ENCODE results near the gene TEKT1. TPM values are rescaled to one million over a fixed set of nuclear protein-coding genes. Genes with fewer than 3 reads are reported as not detected.

The TEKT1 gene
- total RNA-seq, 1 donor from 2014 or later: not detected

- DNase-seq (ENCODE audit: low spot score) (no peak), ATAC-seq (no peak)
These were observed 59.5 kb downstream of the TEKT1 start for GRCh38 chr17:6772016-6772415.

DNA sequence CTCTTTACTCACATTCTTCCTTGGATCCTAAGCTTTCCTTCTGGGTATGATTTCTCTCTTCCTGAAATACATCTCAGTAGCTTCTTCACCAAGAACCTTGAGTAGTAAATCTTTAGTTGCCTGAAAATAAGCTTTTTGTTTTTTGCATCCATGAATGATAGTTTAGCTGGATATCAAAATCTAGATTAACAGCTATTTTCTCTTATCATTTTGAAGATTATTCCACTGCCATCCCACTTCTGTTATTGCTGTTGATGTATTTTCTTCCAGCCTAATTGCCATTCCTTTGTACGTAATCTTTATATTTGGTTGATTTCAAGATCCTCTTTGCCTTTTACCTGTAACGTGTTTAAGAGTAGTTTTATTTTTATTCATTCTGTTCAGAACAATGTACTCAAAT lies 63.1 kb downstream of the TEKT1 start:
- DNase-seq (ENCODE audit: low spot score): no peak
- ATAC-seq: no peak

DNA sequence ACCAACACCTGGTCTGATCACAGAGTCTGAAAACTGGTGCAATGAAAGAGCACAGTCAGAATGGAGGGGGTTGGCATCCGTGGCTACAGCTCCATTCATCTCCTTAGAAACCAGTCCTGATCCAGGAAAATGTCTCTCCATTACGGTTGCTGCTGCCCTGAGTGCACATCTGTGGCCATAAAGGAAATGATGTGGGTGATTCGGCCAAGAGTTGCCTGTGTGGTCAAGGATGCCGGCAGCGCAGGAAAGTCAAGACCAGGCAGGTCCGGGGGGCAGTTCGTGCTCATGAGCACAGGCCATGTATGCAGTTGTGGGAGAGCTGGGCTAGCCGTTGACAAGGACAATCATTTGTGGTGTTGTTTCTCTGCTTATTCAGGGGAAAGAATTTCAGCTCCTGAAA lies 69.8 kb downstream of the TEKT1 start:
- no peak for ATAC-seq

DNA sequence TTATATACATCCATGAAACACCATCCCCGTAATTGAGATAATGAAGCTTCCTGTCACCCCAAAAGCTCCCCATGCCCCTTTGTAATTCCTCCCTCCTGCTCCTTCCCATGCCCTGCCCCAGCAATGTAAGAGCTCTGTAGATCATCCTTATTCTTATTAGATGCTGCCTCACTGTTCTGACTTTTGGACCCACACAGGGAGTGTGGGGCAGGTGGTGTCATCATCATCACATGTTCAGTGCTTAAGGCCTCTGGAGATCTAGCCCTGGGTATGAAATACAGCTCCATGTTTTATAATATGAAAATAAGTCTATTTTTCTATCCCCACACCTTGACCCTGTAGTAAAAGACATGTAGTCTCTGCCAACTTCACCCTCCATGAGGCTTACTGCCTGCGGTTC lies 73.8 kb downstream of the TEKT1 start:
- no peak for DNase-seq (ENCODE audit: low spot score)
- no peak for ATAC-seq

More for the DNA sequence above, 69.8 kb downstream of the TEKT1 start:
- no peak for DNase-seq (ENCODE audit: low spot score)

DNA sequence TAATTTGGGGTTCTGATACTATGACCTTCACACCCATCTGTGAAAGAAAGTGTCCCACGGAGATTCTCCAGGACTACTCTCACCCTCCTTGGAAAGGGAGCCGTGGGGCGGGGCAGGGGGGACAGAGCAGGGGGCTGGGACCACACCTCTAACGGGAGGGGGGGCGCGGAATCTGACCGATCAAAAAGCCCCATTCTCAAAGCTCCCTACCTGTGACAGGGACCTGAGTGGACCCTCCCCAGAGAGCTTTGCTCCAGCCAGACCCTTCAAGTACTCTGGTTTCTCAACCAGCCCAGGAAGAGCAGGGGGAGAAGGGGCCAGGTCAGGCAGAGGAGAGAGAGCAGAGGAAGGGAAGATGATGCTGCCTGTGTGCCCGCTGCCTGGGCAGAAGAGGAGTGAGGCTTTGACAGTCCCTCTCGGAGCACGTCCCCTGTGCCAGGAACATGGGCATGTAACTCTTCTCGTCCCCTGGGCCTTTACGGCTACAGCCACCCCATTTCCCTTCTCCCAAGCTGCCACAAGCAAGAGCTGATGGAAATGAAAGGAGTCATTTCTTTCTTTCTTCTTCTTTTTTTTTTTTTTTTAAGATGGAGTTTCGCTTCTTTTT lies 75.0 kb downstream of the TEKT1 start:
- ATAC-seq (peak; percentile 14), DNase-seq (ENCODE audit: low spot score) (no peak)

DNA sequence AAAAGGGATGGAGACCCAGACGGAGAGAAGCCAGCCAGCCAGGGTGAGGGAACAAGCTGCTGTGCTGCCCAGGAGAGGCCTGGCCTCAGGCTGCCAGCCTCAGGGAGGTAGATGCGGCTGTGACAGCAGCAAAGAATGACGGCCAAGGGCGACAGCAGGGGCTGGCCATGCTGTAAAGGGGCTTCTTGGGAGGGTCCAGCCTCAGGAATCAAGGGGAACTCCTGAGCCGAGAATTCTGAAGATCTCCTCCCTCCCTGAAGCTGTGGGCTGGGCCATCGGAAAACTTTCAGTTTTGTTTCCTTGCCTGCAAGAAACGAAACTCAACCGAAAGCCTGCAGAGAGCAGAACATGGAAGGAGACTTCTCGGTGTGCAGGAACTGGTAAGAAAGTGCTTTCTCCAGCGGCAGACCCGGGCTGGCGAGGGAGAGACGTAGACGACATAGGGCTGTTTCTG lies 75.8 kb downstream of the TEKT1 start, which contains the start of gene XAF1:
Gene XAF1 (plus strand): TSS at position 316 of the 454 bp plus-strand sequence. CDS start 33 bp downstream, at position 349.
- ATAC-seq: peak; percentile 67
- DNase-seq (ENCODE audit: low spot score): peak; percentile 54

DNA sequence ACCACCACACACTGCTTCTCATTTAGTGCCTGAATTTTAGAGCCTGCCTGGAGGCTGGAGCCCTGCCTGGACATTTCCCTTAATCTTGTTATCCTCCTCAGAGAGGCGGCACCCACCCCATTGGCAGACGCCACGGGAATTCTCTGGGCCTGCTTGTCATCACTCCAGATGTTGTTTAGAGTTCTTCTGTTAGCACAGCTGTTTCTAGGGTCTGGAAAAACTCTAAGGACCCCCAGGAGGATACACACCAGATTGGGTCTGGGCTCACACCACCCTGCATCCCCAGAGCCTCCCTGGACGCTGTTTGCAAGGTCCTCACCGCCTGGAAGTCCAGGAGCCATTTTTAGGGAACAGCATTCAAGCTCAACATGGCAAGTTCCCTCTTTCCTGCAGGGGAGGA lies 76.2 kb downstream of the TEKT1 start:
- ATAC-seq (no peak), DNase-seq (ENCODE audit: low spot score) (no peak)

DNA sequence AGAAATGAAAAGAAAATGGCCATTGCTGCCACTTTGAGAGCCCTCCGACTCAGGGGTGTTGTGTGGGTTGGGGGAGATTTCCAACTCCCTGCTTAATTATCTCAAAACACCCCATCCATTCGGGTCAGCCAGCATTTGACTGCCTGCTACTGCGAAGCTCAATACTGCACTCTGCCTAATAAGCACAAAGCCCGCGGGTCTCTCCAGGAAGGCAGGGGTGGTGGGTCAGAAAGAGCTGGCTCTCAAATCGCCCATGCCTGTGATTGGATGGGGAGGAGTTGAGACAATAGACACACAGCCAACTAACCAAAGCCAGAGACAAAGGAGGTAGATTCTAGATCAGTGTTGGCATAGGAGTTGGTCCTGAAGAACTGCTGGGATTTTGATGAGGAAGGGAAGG lies 78.0 kb downstream of the TEKT1 start:
- DNase-seq (ENCODE audit: low spot score) (no peak), ATAC-seq (no peak)

GRCh38 chr17:6753006-6753445 lies 78.5 kb downstream of the TEKT1 start:
- peak; percentile 34 for ATAC-seq
- peak; percentile 57 for DNase-seq (ENCODE audit: low spot score)

GRCh38 chr17:6752068-6752909 lies 79.2 kb downstream of the TEKT1 start:
- DNase-seq (ENCODE audit: low spot score): peak; percentile 70
- peak; percentile 75 for ATAC-seq

- ATAC-seq: no peak
These were observed 82.0 kb downstream of the TEKT1 start for GRCh38 chr17:6749519-6749918.

GRCh38 chr17:6748617-6749016 lies 82.9 kb downstream of the TEKT1 start:
- no peak for ATAC-seq
- DNase-seq (ENCODE audit: low spot score): no peak

More at GRCh38 chr17:6749519-6749918, 82.0 kb downstream of the TEKT1 start:
- DNase-seq (ENCODE audit: low spot score): no peak

Other genes with a start within 250 kb of the TEKT1 start
- 3.1 TPM for gene KIAA0753, start 191.0 kb downstream of the TEKT1 start, total RNA-seq
- 59.2 TPM for gene TXNDC17, start 190.7 kb downstream of the TEKT1 start, total RNA-seq
- gene MED31, start 180.1 kb downstream of the TEKT1 start, total RNA-seq: 6.5 TPM
- 1.9 TPM for gene C17orf100, start 180.0 kb downstream of the TEKT1 start, total RNA-seq
- 273 TPM for gene SLC13A5, start 118.4 kb downstream of the TEKT1 start, total RNA-seq
- 27.2 TPM for gene XAF1, start 75.7 kb downstream of the TEKT1 start, total RNA-seq
- 0.13 TPM for gene FBXO39, start 55.5 kb downstream of the TEKT1 start, total RNA-seq
- gene ALOX12, start 164.3 kb upstream of the TEKT1 start, total RNA-seq: not detected
- 83.9 TPM for gene RNASEK, start 180.9 kb upstream of the TEKT1 start, total RNA-seq
- gene BCL6B, start 191.3 kb upstream of the TEKT1 start, total RNA-seq: 1.7 TPM
- gene SLC16A13, start 204.3 kb upstream of the TEKT1 start, total RNA-seq: 39.9 TPM
- 2.5 TPM for gene SLC16A11, start 212.4 kb upstream of the TEKT1 start, total RNA-seq
- 1.1 TPM for gene CLEC10A, start 248.5 kb upstream of the TEKT1 start, total RNA-seq